GM20000 (cell line): ENCODE data around the gene TMEM30B.

ENCODE experiments used
- DNase-seq: peaks from one replicate; pipeline ENCODE4 v3.0.0; 2012; ENCODE audit warnings: low spot score
- CTCF ChIP-seq: IDR thresholded peaks from 2 replicates; pipeline ENCODE4 v1.5.1; 2012; ENCODE audit warnings: mild to moderate bottlenecking, control low read depth; ENCODE audit errors: extremely low read depth, missing control alignments

The TMEM30B gene

GRCh38 chr14:61287196-61287595, 6.1 kb upstream of the TMEM30B start:
- no peak for DNase-seq
- no peak for TF ChIP-seq CTCF

- DNase-seq: no peak
- TF ChIP-seq CTCF: no peak
Measured at GRCh38 chr14:61285364-61285763, 4.2 kb upstream of the TMEM30B start.

- DNase-seq: no peak
- no peak for TF ChIP-seq CTCF
Measured at GRCh38 chr14:61284001-61284400, 2.9 kb upstream of the TMEM30B start.

- TF ChIP-seq CTCF: no peak
- DNase-seq: no peak
Measured at GRCh38 chr14:61282746-61283145, 1.6 kb upstream of the TMEM30B start.

- no peak for TF ChIP-seq CTCF
- no peak for DNase-seq
Measured at GRCh38 chr14:61281948-61282275, 774 bp upstream of the TMEM30B start.

- peak; percentile 13 for TF ChIP-seq CTCF
- peak; percentile 65 for DNase-seq
Measured at GRCh38 chr14:61280526-61281185, 482 bp downstream of the TMEM30B start.

GRCh38 chr14:61280092-61280525, 1.0 kb downstream of the TMEM30B start:
- TF ChIP-seq CTCF: no peak
- DNase-seq: no peak

- no peak for DNase-seq
- no peak for TF ChIP-seq CTCF
Measured at GRCh38 chr14:61279082-61279481, 2.1 kb downstream of the TMEM30B start.
